Measurements from ENCODE around the gene PIGN. TPM values are rescaled to one million over a fixed set of nuclear protein-coding genes. Genes with fewer than 3 reads are reported as not detected.

The PIGN gene
- 10 to 100 TPM; 34.2 to 84.9 (median 40.7) TPM for total RNA-seq

- Histone ChIP-seq H3K27ac (peak within 1 kb of the TSS; percentile 15 to 71 (median 41)), H3K36me3 (no peaks in the 10 kb centered on the region), H3K4me3 (replicated peaks in 1 of 3) (peak within 1 kb of the TSS; percentile 52 to 93 (median 76)), H3K9me3 (no peaks in the 10 kb centered on the region), H3K27me3 (no peaks in the 10 kb centered on the region), H3K4me1 (peaks cover 11 to 23% of the 10 kb centered on the region in 2 donors)
- intact Hi-C loops (cut with DNase I) = no loop called here
- peak; percentile 96 to 97 for DNase-seq
- WGBS, 2 donors = 0 to 1% methylated on average over 25 to 43 of the region's 55 CpGs
- no peak for TF ChIP-seq CTCF (IDR thresholded peaks at IDR 0.05)
- TF ChIP-seq POLR2A (IDR thresholded peaks at IDR 0.05) = peak in 1 of 2 donors; percentile 80
Measured at GRCh38 chr18:62186774-62187542, at the start of gene PIGN, which contains the start of gene RELCH. TSS of gene PIGN (minus strand) at chr18:62187056. CDS start at chr18:62161353, 25,703 bp downstream. TSS of gene RELCH (plus strand) at chr18:62187255. CDS start at chr18:62187506, 251 bp downstream.

GRCh38 chr18:62236252-62236651 lies 49.4 kb upstream of the PIGN start:
- peaks cover 0 to 3% of the 10 kb centered on the region in 2 donors for H3K36me3 ChIP-seq
- no peak overlapping the region for H3K27ac ChIP-seq
- no peaks in the 10 kb centered on the region for H3K9me3 ChIP-seq
- no peaks in the 10 kb centered on the region for H3K4me1 ChIP-seq
- 95% methylated on average over 1 of the region's 1 CpG for WGBS, 2 donors
- H3K4me3 ChIP-seq (replicated peaks in 1 of 3) = no peak overlapping the region
- intact Hi-C loops (cut with DNase I) = no loop called here
- DNase-seq = no peak
- TF ChIP-seq POLR2A (IDR thresholded peaks at IDR 0.05) (no peak), CTCF (IDR thresholded peaks at IDR 0.05) (no peak)
- no peaks in the 10 kb centered on the region for H3K27me3 ChIP-seq

- intact Hi-C loops (cut with DNase I) = no loop called here
- peaks cover 0 to 29% of the 10 kb centered on the region in 2 donors for H3K36me3 ChIP-seq
Measured at GRCh38 chr18:62226047-62226446, 39.2 kb upstream of the PIGN start.

GRCh38 chr18:62224229-62224628 lies 37.4 kb upstream of the PIGN start:
- Histone ChIP-seq H3K27ac (no peak overlapping the region), H3K9me3 (no peaks in the 10 kb centered on the region), H3K36me3 (peaks cover 0 to 23% of the 10 kb centered on the region in 2 donors), H3K27me3 (no peaks in the 10 kb centered on the region), H3K4me3 (replicated peaks in 1 of 3) (no peak overlapping the region), H3K4me1 (no peaks in the 10 kb centered on the region)
- intact Hi-C loops (cut with DNase I) = no loop called here
- WGBS, 2 donors = 96 to 98% methylated on average over 2 of the region's 2 CpGs
- no peak for TF ChIP-seq CTCF (IDR thresholded peaks at IDR 0.05)
- TF ChIP-seq POLR2A (IDR thresholded peaks at IDR 0.05) = no peak
- DNase-seq = no peak

More at GRCh38 chr18:62226047-62226446, 39.2 kb upstream of the PIGN start:
- no peak overlapping the region for H3K4me3 ChIP-seq (replicated peaks in 1 of 3)
- no peak for DNase-seq
- no peak overlapping the region for H3K27ac ChIP-seq
- 96 to 98% methylated on average over 3 of the region's 3 CpGs for WGBS, 2 donors
- no peak for TF ChIP-seq POLR2A (IDR thresholded peaks at IDR 0.05)
- no peak for TF ChIP-seq CTCF (IDR thresholded peaks at IDR 0.05)
- H3K9me3 ChIP-seq = no peaks in the 10 kb centered on the region
- no peaks in the 10 kb centered on the region for H3K4me1 ChIP-seq
- H3K27me3 ChIP-seq = no peaks in the 10 kb centered on the region

GRCh38 chr18:62214790-62215189 lies 27.9 kb upstream of the PIGN start:
- WGBS, 2 donors = 86 to 96% methylated on average over 1 of the region's 1 CpG
- H3K36me3 ChIP-seq = no peaks in the 10 kb centered on the region
- H3K27me3 ChIP-seq = no peaks in the 10 kb centered on the region
- H3K4me3 ChIP-seq (replicated peaks in 1 of 3) = no peak overlapping the region
- intact Hi-C loops (cut with DNase I) = no loop called here
- DNase-seq = no peak
- no peak overlapping the region for H3K27ac ChIP-seq
- no peaks in the 10 kb centered on the region for H3K4me1 ChIP-seq
- no peaks in the 10 kb centered on the region for H3K9me3 ChIP-seq
- TF ChIP-seq POLR2A (IDR thresholded peaks at IDR 0.05) (no peak), CTCF (IDR thresholded peaks at IDR 0.05) (no peak)
